CD14-positive monocyte (primary cell): ENCODE data around the gene DPF1. TPM values are rescaled to one million over a fixed set of nuclear protein-coding genes. Genes with fewer than 3 reads are reported as not detected.

ENCODE experiments used
- DNase-seq, 3 donors: peaks; one replicate each; pipeline ENCODE4 v3.0.0-alpha.2; 2011 to 2022
- H2AFZ ChIP-seq: 2 replicates; pipeline ENCODE4 v1.6.0; 2012; ENCODE audit warnings: mild to moderate bottlenecking, low read depth, low read length, inconsistent platforms; ENCODE audit not compliant: insufficient read depth, poor library complexity, severe bottlenecking
- H3K27ac ChIP-seq, 2 donors: 1 replicate in 1 of 2; 2 replicates in 1 of 2; pipeline ENCODE4 v1.5.1; 2012 to 2013; ENCODE audit warnings: low read length in 2 of 2, control low read depth in 1 of 2, inconsistent platforms in 1 of 2, low read depth in 1 of 2, mild to moderate bottlenecking in 1 of 2
- H3K27me3 ChIP-seq, 2 donors: one replicate each; pipeline versions ENCODE4 v1.6.0 to v1.6.1; 2011 to 2013; ENCODE audit warnings: low read length in 2 of 2; ENCODE audit not compliant: control insufficient read depth in 2 of 2, insufficient read depth in 2 of 2
- H3K36me3 ChIP-seq, 2 donors: replicated peaks in 1 of 2; 1 replicate in 1 of 2; 2 replicates in 1 of 2; pipeline versions ENCODE4 v1.5.1 to v1.6.1; 2012 to 2013; ENCODE audit warnings: low read length in 2 of 2, control low read depth in 1 of 2, inconsistent platforms in 1 of 2, mild to moderate bottlenecking in 1 of 2; ENCODE audit not compliant: insufficient read depth in 2 of 2, control insufficient read depth in 1 of 2
- H3K4me1 ChIP-seq, 2 donors: 1 replicate in 1 of 2; 2 replicates in 1 of 2; pipeline versions ENCODE4 v1.5.1 to v1.6.1; 2012 to 2013; ENCODE audit warnings: low read length in 2 of 2, control low read depth in 1 of 2, inconsistent platforms in 1 of 2, mild to moderate bottlenecking in 1 of 2, moderate library complexity in 1 of 2; ENCODE audit not compliant: insufficient read depth in 2 of 2, control insufficient read depth in 1 of 2
- H3K4me2 ChIP-seq: replicated peaks from 2 replicates; pipeline ENCODE3; 2012; ENCODE audit warnings: low read length, moderate library complexity, mild to moderate bottlenecking; ENCODE audit not compliant: poor library complexity, severe bottlenecking; ENCODE audit errors: extremely low read depth
- H3K4me3 ChIP-seq, 3 experiments: fragments of 200-600 bp in 1 of 3; sonication (generic) in 1 of 3; replicated peaks in 1 of 3; 1 replicate in 2 of 3; 2 replicates in 1 of 3; pipeline ENCODE4 v1.5.1; 2011 to 2013; ENCODE audit warnings: low read length in 3 of 3, mild to moderate bottlenecking in 3 of 3, control low read depth in 2 of 3, low read depth in 2 of 3, inconsistent platforms in 1 of 3, moderate library complexity in 1 of 3
- H3K79me2 ChIP-seq: 2 replicates; pipeline ENCODE4 v1.6.0; 2012; ENCODE audit warnings: mild to moderate bottlenecking, control low read depth, inconsistent platforms, low read length, moderate library complexity; ENCODE audit not compliant: insufficient read depth
- H3K9ac ChIP-seq: 2 replicates; pipeline ENCODE4 v1.6.0; 2017; ENCODE audit warnings: low read length, mild to moderate bottlenecking; ENCODE audit not compliant: insufficient read depth, poor library complexity, severe bottlenecking
- H3K9me3 ChIP-seq, 2 donors: replicated peaks in 1 of 2; 1 replicate in 1 of 2; 2 replicates in 1 of 2; pipeline versions ENCODE4 v1.5.1 to v1.6.1; 2012 to 2013; ENCODE audit warnings: low read length in 2 of 2, control low read depth in 1 of 2; ENCODE audit not compliant: control insufficient read depth in 1 of 2, insufficient read depth in 1 of 2
- H4K20me1 ChIP-seq: 2 replicates; pipeline ENCODE4 v1.6.0; 2012; ENCODE audit warnings: mild to moderate bottlenecking, low read length, control low read depth, moderate library complexity; ENCODE audit not compliant: insufficient read depth
- H3K27ac Mint-ChIP-seq, 7 donors: one replicate each; pipeline ENCODE4 v1.8.0; 2020; ENCODE audit warnings: mild to moderate bottlenecking in 7 of 7, mixed read lengths in 7 of 7, moderate library complexity in 6 of 7, inconsistent platforms in 2 of 7
- H3K27me3 Mint-ChIP-seq, 3 donors: one replicate each; pipeline ENCODE4 v1.8.0; 2021 to 2022; ENCODE audit warnings: low read depth in 3 of 3, mild to moderate bottlenecking in 3 of 3, mixed read lengths in 3 of 3, moderate library complexity in 3 of 3, inconsistent platforms in 1 of 3
- H3K36me3 Mint-ChIP-seq, 2 donors: one replicate each; pipeline ENCODE4 v1.8.0; 2020; ENCODE audit warnings: mixed read lengths in 2 of 2, inconsistent platforms in 1 of 2, mild to moderate bottlenecking in 1 of 2
- H3K4me1 Mint-ChIP-seq: one replicate; pipeline ENCODE4 v1.8.0; 2020; ENCODE audit warnings: mild to moderate bottlenecking, mixed read lengths
- H3K4me3 Mint-ChIP-seq, 2 donors: one replicate each; pipeline ENCODE4 v1.8.0; 2020; ENCODE audit warnings: mild to moderate bottlenecking in 2 of 2, mixed read lengths in 2 of 2, moderate library complexity in 1 of 2
- H3K9me3 Mint-ChIP-seq, 7 donors: one replicate each; pipeline ENCODE4 v1.8.0; 2020 to 2022; ENCODE audit warnings: mixed read lengths in 7 of 7, mild to moderate bottlenecking in 6 of 7, moderate library complexity in 6 of 7, inconsistent platforms in 2 of 7
- WGBS: methylation state at CpG from one replicate; pipeline ENCODE4 v1.1.5; 2013; ENCODE audit warnings: missing lambda C conversion rate; ENCODE audit not compliant: insufficient coverage; 5-methylcytosine and 5-hydroxymethylcytosine counted together
- intact Hi-C, 2 donors: fragments of 100-400 bp; cut with micrococcal nuclease; formaldehyde crosslinking; loops; one replicate each; pipeline versions ENCODE4 v1.15.0 to v1.15.1; 2023
- polyA minus RNA-seq: library from RNA; depleted of rRNA, polyadenylated mRNA; stranded (reverse); fragments of >200 nt; gene quantifications from 2 replicates; pipeline ENCODE4 v1.2.3, GENCODE V29; 2012
- polyA plus RNA-seq, 3 donors: library from polyadenylated mRNA; depleted of rRNA in 1 of 3; unstranded in 2 of 3; stranded (reverse) in 1 of 3; fragments of 300-500 nt in 2 of 3; fragments of >200 nt in 1 of 3; fragmentation: Illumina TruSeq in 2 of 3; gene quantifications; 1 replicate in 2 of 3; 2 replicates in 1 of 3; pipeline ENCODE4 v1.2.3, GENCODE V29; 2012 to 2021
- total RNA-seq, 12 experiments: library from RNA in 1 of 12; stranded (reverse) in 1 of 12; fragments of 120-200 nt in 1 of 12; gene quantifications; one replicate each; pipeline ENCODE4 v1.2.4 and lab custom pipeline; 2013 to 2026; ENCODE audit warnings: mixed read lengths in 6 of 12, inconsistent platforms in 1 of 12
- TF ChIP-seq, protein P1 (sequence below): fragments of 200-600 bp; IDR thresholded peaks from one replicate; pipeline ENCODE4 v1.8.0; 2022; ENCODE audit warnings: antibody characterized with exemption, mild to moderate bottlenecking

Gene DPF1
- total RNA-seq (2013) = 0.08 TPM
- polyA plus RNA-seq = not detected
- polyA minus RNA-seq = not detected in 2 replicates
- 0 to 1.9 (median 0.03) reads per million in 11 experiments for total RNA-seq (lab: John Stamatoyannopoulos, UW)

DNA sequence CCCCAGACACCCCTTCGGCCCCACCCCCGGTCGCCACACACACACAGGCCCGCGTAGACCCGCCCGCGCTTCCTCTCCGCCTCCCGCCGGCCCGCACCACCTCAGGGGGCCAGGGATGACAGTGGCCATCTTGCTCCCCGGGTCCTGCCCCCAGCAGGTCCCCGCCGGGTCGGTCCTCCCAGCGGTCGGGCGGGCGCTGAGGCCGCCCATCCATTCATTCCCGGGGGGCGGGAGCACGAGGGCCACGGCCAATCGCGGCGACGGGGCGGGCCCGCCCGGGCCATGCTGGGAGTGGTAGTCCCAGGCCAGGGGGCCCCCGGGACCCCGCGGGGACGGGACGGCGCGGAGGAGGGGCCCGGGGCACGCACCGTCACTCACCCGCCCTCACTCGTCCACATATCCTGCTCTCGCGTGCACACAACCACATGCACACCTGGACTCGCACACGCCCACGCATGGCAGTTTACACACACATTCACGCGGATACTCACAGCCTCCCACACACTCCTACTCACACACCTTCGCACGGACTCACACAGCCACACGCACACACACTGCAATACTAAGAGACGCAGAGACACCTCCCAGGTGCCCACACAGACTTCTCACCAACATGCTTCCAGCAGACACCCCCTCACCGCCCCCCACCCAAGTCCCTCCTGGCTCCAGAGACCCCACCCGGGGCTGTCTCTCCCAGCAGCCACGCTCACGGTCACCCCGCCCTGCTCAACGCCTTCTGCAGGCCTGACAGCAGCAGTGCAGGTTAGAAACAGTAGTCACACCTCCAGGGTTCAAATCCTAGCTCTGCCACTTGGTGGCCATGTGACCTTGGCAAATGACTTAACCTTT, at the start of gene DPF1:
TSS of gene DPF1 (minus strand) at position 209 of the 849 bp plus-strand sequence. CDS start at position 129, 80 bp downstream.
- WGBS = 1% methylated on average over 59 of the region's 61 CpGs
- peaks cover 73 to 85% (median 85%) of the 10 kb centered on the region in 3 donors for H3K27me3 Mint-ChIP-seq

DNA sequence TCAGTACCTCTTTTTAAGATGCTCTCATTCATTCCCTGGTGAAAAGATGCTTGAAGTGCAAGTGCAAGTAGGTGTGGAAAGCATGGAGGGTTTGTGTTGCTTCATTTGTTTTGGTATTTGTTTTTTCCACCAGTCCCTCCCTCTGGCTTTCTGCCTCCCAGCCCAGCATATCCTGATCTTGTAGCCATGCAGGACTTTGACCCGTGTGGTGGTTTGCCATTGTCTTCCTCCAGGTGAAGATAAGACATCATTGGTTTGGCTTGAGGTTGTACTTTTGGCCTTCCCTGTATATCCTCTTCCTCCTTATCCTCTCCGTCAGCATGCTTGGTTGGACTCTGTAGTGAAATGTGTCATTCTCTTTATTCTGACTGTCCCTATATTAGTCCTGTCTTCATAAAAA, 49.5 kb upstream of the DPF1 start:
- Mint-ChIP-seq H3K4me1 (peaks cover 9% of the 10 kb centered on the region), H3K9me3 (no peaks in the 10 kb centered on the region), H3K27ac (no peak overlapping the region), H3K4me3 (no peak overlapping the region), H3K36me3 (peaks cover 20 to 35% of the 10 kb centered on the region in 2 donors), H3K27me3 (peaks cover 0 to 3% (median 2%) of the 10 kb centered on the region in 3 donors)
- Histone ChIP-seq H3K9ac (no peak overlapping the region), H3K4me2 (no peak overlapping the region), H3K4me1 (no peaks in the 10 kb centered on the region), H4K20me1 (peaks cover 50% of the 10 kb centered on the region), H3K4me3 (no peak overlapping the region), H3K9me3 (no peaks in the 10 kb centered on the region), H3K36me3 (no peaks in the 10 kb centered on the region), H2AFZ (no peak overlapping the region), H3K27ac (no peak overlapping the region), H3K27me3 (no peaks in the 10 kb centered on the region), H3K79me2 (peaks cover 25% of the 10 kb centered on the region)
- intact Hi-C loops = no loop called here
- no peak for DNase-seq
- WGBS = no CpG with 5 or more reads among the region's 2 CpGs
- TF ChIP-seq, protein P1, sequence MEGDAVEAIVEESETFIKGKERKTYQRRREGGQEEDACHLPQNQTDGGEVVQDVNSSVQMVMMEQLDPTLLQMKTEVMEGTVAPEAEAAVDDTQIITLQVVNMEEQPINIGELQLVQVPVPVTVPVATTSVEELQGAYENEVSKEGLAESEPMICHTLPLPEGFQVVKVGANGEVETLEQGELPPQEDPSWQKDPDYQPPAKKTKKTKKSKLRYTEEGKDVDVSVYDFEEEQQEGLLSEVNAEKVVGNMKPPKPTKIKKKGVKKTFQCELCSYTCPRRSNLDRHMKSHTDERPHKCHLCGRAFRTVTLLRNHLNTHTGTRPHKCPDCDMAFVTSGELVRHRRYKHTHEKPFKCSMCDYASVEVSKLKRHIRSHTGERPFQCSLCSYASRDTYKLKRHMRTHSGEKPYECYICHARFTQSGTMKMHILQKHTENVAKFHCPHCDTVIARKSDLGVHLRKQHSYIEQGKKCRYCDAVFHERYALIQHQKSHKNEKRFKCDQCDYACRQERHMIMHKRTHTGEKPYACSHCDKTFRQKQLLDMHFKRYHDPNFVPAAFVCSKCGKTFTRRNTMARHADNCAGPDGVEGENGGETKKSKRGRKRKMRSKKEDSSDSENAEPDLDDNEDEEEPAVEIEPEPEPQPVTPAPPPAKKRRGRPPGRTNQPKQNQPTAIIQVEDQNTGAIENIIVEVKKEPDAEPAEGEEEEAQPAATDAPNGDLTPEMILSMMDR = no peak

More for the DNA sequence above, at the start of gene DPF1:
- peaks cover 12% of the 10 kb centered on the region for H3K4me1 Mint-ChIP-seq
- peak within 1 kb of the TSS; percentile 69 for H3K4me2 ChIP-seq
- peaks cover 0 to 14% of the 10 kb centered on the region in 2 donors for H3K36me3 Mint-ChIP-seq
- H3K79me2 ChIP-seq = no peaks in the 10 kb centered on the region
- H3K36me3 ChIP-seq = no peaks in the 10 kb centered on the region
- peak within 1 kb of the TSS; percentile 56 to 90 for H3K4me3 Mint-ChIP-seq
- H3K9ac ChIP-seq = peak within 1 kb of the TSS; percentile 32
- H3K27me3 ChIP-seq = peaks cover 46 to 83% of the 10 kb centered on the region in 2 donors
- DNase-seq = no peak
- H3K9me3 ChIP-seq = peaks cover 0 to 21% of the 10 kb centered on the region in 2 donors
- H3K27ac ChIP-seq = no peak within 1 kb of the TSS
- TF ChIP-seq, protein P1 = no peak
- peak within 1 kb of the TSS in 1 of 3 experiments; percentile 59 for H3K4me3 ChIP-seq
- peak within 1 kb of the TSS in 1 of 7 donors; percentile 9 for H3K27ac Mint-ChIP-seq
- no peaks in the 10 kb centered on the region for H4K20me1 ChIP-seq
- H2AFZ ChIP-seq = no peak within 1 kb of the TSS
- H3K9me3 Mint-ChIP-seq = peaks cover 0 to 26% (median 11%) of the 10 kb centered on the region in 7 donors
- H3K4me1 ChIP-seq = peaks cover 9 to 18% of the 10 kb centered on the region in 2 donors
- intact Hi-C loops = no loop called here
